ENCODE measurements around the gene FNIP2. TPM values are rescaled to one million over a fixed set of nuclear protein-coding genes. Genes with fewer than 3 reads are reported as not detected.

Gene FNIP2
- polyA plus RNA-seq, 1 of the 3 experiments (the other 2 are of a cell fraction): 0.97 TPM

- TF ChIP-seq ZBTB33 (IDR thresholded peaks at IDR 0.05; ENCODE audit: borderline replicate concordance, low read depth) (no peak), CTCF (IDR thresholded peaks at IDR 0.05) (no peak), MEF2A (IDR thresholded peaks at IDR 0.05; ENCODE audit: borderline replicate concordance, low read depth) (no peak), SMC3 (IDR thresholded peaks at IDR 0.05; ENCODE audit: low read depth, low read length) (no peak), PBX3 (IDR thresholded peaks at IDR 0.05) (no peak)
Measured at GRCh38 chr4:158760866-158761265, 8.0 kb upstream of the FNIP2 start (continued).

- Histone ChIP-seq H3K27ac (ENCODE audit: low read depth in 2 of 2, low read length in 1 of 2) (no peak overlapping the region), H3K4me2 (no peak overlapping the region), H4K20me1 (ENCODE audit: insufficient read depth) (no peaks in the 10 kb centered on the region), H3K27me3 (ENCODE audit: insufficient read depth) (no peaks in the 10 kb centered on the region), H3K9me3 (no peaks in the 10 kb centered on the region), H3K9me2 (no peaks in the 10 kb centered on the region), H3K9ac (no peak overlapping the region), H3F3A (replicated peaks; ENCODE audit: insufficient read depth) (peaks cover 9% of the 10 kb centered on the region), H3K4me3 (ENCODE audit: low read depth in 2 of 2, low read length in 1 of 2) (no peak overlapping the region), H2AFZ (ENCODE audit: low read depth) (no peak overlapping the region), H3K79me2 (ENCODE audit: insufficient read depth) (no peaks in the 10 kb centered on the region), H3K36me3 (replicated peaks in 1 of 2; ENCODE audit: control insufficient read depth in 1 of 2, insufficient read depth in 2 of 2, low read length in 1 of 2) (no peaks in the 10 kb centered on the region), H3K4me1 (ENCODE audit: control insufficient read depth in 1 of 2, insufficient read depth in 2 of 2, low read depth in 1 of 2, low read length in 1 of 2) (no peaks in the 10 kb centered on the region)
- CTCF ChIA-PET: no interaction called here
- TF ChIP-seq ELF1 (IDR thresholded peaks at IDR 0.05): no peak
- TF ChIP-seq CTCF (IDR thresholded peaks at IDR 0.05): no peak
- TF ChIP-seq TCF12 (IDR thresholded peaks at IDR 0.05): no peak
- no peak for TF ChIP-seq SMC3 (IDR thresholded peaks at IDR 0.05; ENCODE audit: low read depth, low read length)
- no peak for TF ChIP-seq POLR2AphosphoS5 (IDR thresholded peaks at IDR 0.05; ENCODE audit: low read depth, low read length)
- TF ChIP-seq TEAD4 (IDR thresholded peaks at IDR 0.05; ENCODE audit: borderline replicate concordance, insufficient read depth): no peak
- no peak for TF ChIP-seq EP300 (IDR thresholded peaks at IDR 0.05; ENCODE audit: borderline replicate concordance in 1 of 2, low read depth in 1 of 2, low read length in 1 of 2)
- no peak for TF ChIP-seq RXRA (IDR thresholded peaks at IDR 0.05; ENCODE audit: borderline replicate concordance, low read depth)
- TF ChIP-seq GATA2 (CRISPR knock-in tag; IDR thresholded peaks at IDR 0.05): no peak
- no peak for TF ChIP-seq GABPA (IDR thresholded peaks at IDR 0.05; ENCODE audit: low read depth)
- TF ChIP-seq RCOR1 (IDR thresholded peaks at IDR 0.05; ENCODE audit: low read length): no peak
- 71% methylated on average over 4 of the region's 4 CpGs for WGBS (ENCODE audit: low lambda C conversion rate)
- POLR2A ChIA-PET: no interaction called here
- DNase-seq: no peak
Measured at GRCh38 chr4:158762553-158762952, 6.3 kb upstream of the FNIP2 start.

Data from SK-N-SH (cell line).